Activated T-cell treated with anti-CD3 and anti-CD28 coated beads for 4 hours (primary cell): ENCODE data around the gene CAVIN1.
"Not testable (repeated sequence)": the region's sequence is repeated elsewhere in the genome, so short reads cannot be mapped to it uniquely, and the experiment has no call there.

Experiments
- DNase-seq: peaks from one replicate; pipeline ENCODE4 v3.0.0-alpha.2; 2020

CAVIN1 gene

DNA sequence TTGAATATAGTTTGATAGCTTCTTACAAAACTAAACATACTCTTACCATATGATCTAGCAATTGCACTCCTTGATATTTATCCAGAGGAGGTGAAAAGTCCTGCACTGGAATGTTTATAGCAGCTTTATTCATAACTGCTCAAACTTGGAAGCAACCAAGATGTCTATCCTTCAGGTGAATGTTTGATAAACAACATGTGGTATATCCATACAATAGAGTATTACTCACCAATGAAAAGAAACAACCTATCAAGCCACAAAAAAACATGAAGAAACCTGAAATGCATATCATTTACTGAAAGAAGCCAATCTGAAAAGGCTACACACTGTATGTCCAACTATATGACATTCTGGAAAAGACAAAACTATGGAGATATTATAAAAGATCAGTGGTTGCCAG lies 50.9 kb downstream of the CAVIN1 start:
- no peak for DNase-seq

DNA sequence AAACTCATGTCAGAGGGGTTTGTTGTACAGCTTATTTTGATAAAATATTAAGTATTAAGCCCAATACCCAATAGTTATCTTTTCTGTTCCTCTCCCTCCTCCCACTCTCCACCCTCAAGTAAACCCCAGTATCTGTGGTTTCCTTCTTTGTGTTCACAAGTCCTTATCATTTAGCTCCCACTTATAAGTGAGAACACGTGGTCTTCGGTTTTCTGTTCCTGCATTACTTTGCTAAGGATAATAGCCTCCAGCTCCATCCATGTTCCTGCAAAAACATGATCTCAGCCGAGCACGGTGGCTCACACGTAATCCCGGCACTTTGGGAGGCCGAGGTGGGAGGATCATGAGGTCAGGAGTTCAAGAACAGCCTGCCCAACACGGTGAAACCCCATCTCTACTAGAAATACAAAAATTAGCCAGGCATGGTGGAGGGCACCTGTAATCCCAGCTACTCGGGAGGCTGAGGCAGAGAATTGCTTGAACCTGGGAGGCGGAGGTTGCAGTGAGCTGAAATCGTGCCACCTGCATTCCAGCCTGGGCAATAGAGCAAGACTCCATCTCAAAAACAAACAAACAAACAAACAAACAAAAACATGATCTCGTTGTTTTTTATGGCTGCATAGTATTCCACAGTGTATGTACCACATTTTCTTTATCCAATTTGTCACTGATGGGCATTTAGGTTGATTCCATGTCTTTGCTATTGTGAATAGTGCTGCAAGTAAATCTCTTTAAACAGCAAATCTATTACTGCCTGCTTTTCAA lies 54.1 kb downstream of the CAVIN1 start:
- not testable (repeated sequence) for DNase-seq

DNA sequence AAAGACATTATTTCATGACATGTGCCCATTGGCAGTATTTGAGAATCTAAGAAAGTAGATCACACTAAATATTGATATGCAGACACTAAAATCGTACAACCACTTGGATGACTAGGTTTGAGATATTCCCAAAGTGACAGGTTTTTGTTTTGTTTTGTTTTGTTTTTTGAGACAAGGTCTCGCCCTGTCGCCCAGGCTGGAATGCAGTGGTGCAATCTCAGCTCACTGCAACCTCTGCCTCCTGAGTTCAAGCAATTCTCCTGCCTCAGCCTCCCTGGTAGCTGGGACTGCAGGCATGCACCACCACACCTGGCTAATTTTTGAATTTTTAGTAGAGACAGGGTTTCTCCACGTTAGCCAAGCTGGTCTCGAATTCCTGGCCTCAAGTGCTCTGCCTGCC lies 54.7 kb downstream of the CAVIN1 start:
- not testable (repeated sequence) for DNase-seq

GRCh38 chr17:42366176-42367023 lies 56.7 kb downstream of the CAVIN1 start:
- DNase-seq = not testable (repeated sequence)

GRCh38 chr17:42365136-42365535 lies 57.9 kb downstream of the CAVIN1 start:
- DNase-seq = no peak

GRCh38 chr17:42363767-42364585 lies 59.1 kb downstream of the CAVIN1 start:
- no peak for DNase-seq

GRCh38 chr17:42363231-42363630 lies 59.8 kb downstream of the CAVIN1 start:
- no peak for DNase-seq

GRCh38 chr17:42362245-42362961 lies 60.7 kb downstream of the CAVIN1 start:
- DNase-seq = no peak

DNA sequence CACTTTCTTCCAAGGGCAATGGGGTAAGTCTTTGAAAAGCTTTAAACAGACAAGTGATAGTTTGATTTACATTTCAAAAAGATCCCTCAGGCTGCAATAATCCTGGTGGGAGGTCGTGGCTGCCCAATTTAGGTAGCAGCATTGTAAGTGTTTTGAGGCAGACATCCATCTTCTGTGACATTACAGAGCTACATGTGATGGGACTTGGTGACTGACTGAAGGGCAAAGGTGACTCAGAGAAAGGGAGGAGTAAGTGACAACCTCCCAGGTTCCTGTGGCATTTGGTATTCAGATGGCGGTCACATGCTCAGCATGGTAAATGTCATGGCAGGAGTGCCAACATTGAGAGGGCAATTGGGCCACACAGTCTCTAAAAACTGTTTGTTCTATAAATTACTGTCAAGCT lies 61.3 kb downstream of the CAVIN1 start:
- DNase-seq = peak; percentile 28

GRCh38 chr17:42360388-42360787 lies 62.7 kb downstream of the CAVIN1 start:
- not testable (repeated sequence) for DNase-seq

DNA sequence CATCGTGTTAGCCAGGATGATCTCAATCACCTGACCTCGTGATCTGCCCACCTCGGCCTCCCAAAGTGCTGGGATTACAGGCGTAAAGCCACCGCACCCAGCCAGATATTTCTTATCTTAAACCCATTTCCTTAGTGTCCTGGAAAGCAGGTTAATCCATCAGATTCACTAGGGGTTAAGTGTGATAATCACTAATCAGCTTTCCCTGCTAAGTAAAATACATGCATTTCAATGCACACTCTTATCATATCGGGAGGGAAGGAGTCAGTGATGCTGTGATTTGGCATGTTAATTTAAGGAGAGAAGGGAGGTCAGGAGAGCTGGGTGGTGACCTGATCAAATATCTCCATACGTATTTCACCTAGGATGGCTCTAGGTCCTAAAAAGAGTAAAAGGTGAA lies 63.9 kb downstream of the CAVIN1 start:
- DNase-seq = no peak

DNA sequence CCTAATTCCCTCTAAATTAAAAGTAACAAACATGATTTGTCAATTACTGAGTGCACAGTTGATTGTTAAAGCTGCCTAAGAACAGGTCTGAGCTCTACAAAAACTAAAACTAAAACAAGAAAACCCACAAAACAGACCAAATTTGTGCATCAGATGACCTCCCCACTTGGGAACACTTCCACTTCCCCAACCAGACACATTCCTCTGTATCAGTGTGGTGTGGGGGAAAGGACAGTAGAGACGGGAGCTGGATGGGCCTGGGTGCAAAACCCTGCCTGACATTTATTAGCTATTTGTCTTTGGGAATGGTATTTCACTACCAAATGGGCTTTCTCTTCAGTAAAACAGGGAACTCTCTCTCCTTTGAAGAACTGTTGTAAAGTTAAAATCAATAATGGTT lies 64.6 kb downstream of the CAVIN1 start:
- no peak for DNase-seq

- DNase-seq = no peak
These were observed 67.9 kb downstream of the CAVIN1 start for GRCh38 chr17:42354956-42355843.
